ENCODE measurements around the gene DENND1A. TPM values are rescaled to one million over a fixed set of nuclear protein-coding genes. Genes with fewer than 3 reads are reported as not detected.
"Not testable (repeated sequence)": the region's sequence is repeated elsewhere in the genome, so short reads cannot be mapped to it uniquely, and the experiment has no call there.

DENND1A gene
- total RNA-seq, 4 donors from 2014 or later, result 37.1 to 55.3 (median 50.0) TPM

GRCh38 chr9:123945532-123945931 lies 15.6 kb upstream of the DENND1A start:
- no peak for DNase-seq
- no peaks in the 10 kb centered on the region for H3K27me3 ChIP-seq
- TF ChIP-seq POLR2A (IDR thresholded peaks at IDR 0.05) (no peak), CTCF (IDR thresholded peaks at IDR 0.05) (no peak)
- no peak overlapping the region for H3K4me3 ChIP-seq
- H3K27ac ChIP-seq, result no peak overlapping the region
- H3K4me1 ChIP-seq, result no peaks in the 10 kb centered on the region
- H3K36me3 ChIP-seq, result no peaks in the 10 kb centered on the region
- no peaks in the 10 kb centered on the region for H3K9me3 ChIP-seq

GRCh38 chr9:123944464-123944863 lies 14.5 kb upstream of the DENND1A start:
- not testable (repeated sequence) for H3K27ac ChIP-seq, H3K36me3 ChIP-seq, H3K4me3 ChIP-seq, H3K9me3 ChIP-seq, H3K27me3 ChIP-seq, H3K4me1 ChIP-seq, DNase-seq

- DNase-seq, result no peak
- Histone ChIP-seq H3K36me3 (no peaks in the 10 kb centered on the region), H3K4me3 (no peak overlapping the region), H3K27ac (no peak overlapping the region), H3K9me3 (no peaks in the 10 kb centered on the region), H3K27me3 (no peaks in the 10 kb centered on the region), H3K4me1 (no peaks in the 10 kb centered on the region)
- TF ChIP-seq POLR2A (IDR thresholded peaks at IDR 0.05), result no peak
Measured at GRCh38 chr9:123943671-123944070, 13.7 kb upstream of the DENND1A start.

- DNase-seq, result peak in 2 of 3 donors; percentile 73
- no peak overlapping the region for H3K27ac ChIP-seq
- no peaks in the 10 kb centered on the region for H3K36me3 ChIP-seq
- H3K27me3 ChIP-seq, result no peaks in the 10 kb centered on the region
- no peak for TF ChIP-seq CTCF (IDR thresholded peaks at IDR 0.05)
- TF ChIP-seq POLR2A (IDR thresholded peaks at IDR 0.05), result no peak
- no peaks in the 10 kb centered on the region for H3K9me3 ChIP-seq
- no peaks in the 10 kb centered on the region for H3K4me1 ChIP-seq
- no peak overlapping the region for H3K4me3 ChIP-seq
Measured at GRCh38 chr9:123942542-123942941, 12.6 kb upstream of the DENND1A start.

GRCh38 chr9:123941524-123942070 lies 11.7 kb upstream of the DENND1A start:
- Histone ChIP-seq H3K4me1 (no peaks in the 10 kb centered on the region), H3K27ac (no peak overlapping the region), H3K4me3 (no peak overlapping the region), H3K27me3 (no peaks in the 10 kb centered on the region), H3K36me3 (no peaks in the 10 kb centered on the region), H3K9me3 (no peaks in the 10 kb centered on the region)
- DNase-seq, result no peak
- TF ChIP-seq CTCF (IDR thresholded peaks at IDR 0.05), result no peak
- TF ChIP-seq POLR2A (IDR thresholded peaks at IDR 0.05), result no peak

GRCh38 chr9:123940721-123941523 lies 11.0 kb upstream of the DENND1A start:
- no peaks in the 10 kb centered on the region for H3K4me1 ChIP-seq
- no peak overlapping the region for H3K4me3 ChIP-seq
- H3K9me3 ChIP-seq, result no peaks in the 10 kb centered on the region
- no peak for TF ChIP-seq CTCF (IDR thresholded peaks at IDR 0.05)
- TF ChIP-seq POLR2A (IDR thresholded peaks at IDR 0.05), result no peak
- peak in 1 of 3 donors; percentile 14 for DNase-seq
- no peaks in the 10 kb centered on the region for H3K27me3 ChIP-seq
- H3K27ac ChIP-seq, result no peak overlapping the region
- no peaks in the 10 kb centered on the region for H3K36me3 ChIP-seq
